GM21390 (cell line): ENCODE data around the gene MAPT.

ENCODE experiments used
- ATAC-seq: cut with Tn5 transposase; IDR thresholded peaks from one replicate; pipeline ENCODE4 v1.9.1; 2021; ENCODE audit not compliant: unreplicated experiment

The MAPT gene

GRCh38 chr17:45894022-45894784 lies at the start of gene MAPT:
Gene MAPT, plus strand, starts transcription at chr17:45894554. Its CDS starts 67,784 bp downstream, at chr17:45962338.
- ATAC-seq, result peak; percentile 80

GRCh38 chr17:45844695-45845375 lies 49.5 kb upstream of the MAPT start, which contains the start of gene SPPL2C:
Gene SPPL2C, plus strand, starts transcription at chr17:45844881. Its CDS starts 26 bp downstream, at chr17:45844907.
- no peak for ATAC-seq

- no peak for ATAC-seq
Measured at GRCh38 chr17:45845376-45846185, 48.8 kb upstream of the MAPT start.

- ATAC-seq, result no peak
Measured at GRCh38 chr17:45846223-45846622, 48.1 kb upstream of the MAPT start.

GRCh38 chr17:45846646-45847045 lies 47.7 kb upstream of the MAPT start:
- ATAC-seq, result no peak

- no peak for ATAC-seq
Measured at GRCh38 chr17:45847101-45847500, 47.3 kb upstream of the MAPT start.

GRCh38 chr17:45847747-45848146 lies 46.6 kb upstream of the MAPT start:
- ATAC-seq, result no peak

GRCh38 chr17:45848405-45848804 lies 45.9 kb upstream of the MAPT start:
- no peak for ATAC-seq

GRCh38 chr17:45848868-45849535 lies 45.4 kb upstream of the MAPT start:
- no peak for ATAC-seq

- ATAC-seq, result no peak
Measured at GRCh38 chr17:45849536-45849990, 44.8 kb upstream of the MAPT start.

- no peak for ATAC-seq
Measured at GRCh38 chr17:45850011-45850410, 44.3 kb upstream of the MAPT start.

GRCh38 chr17:45850468-45850867 lies 43.9 kb upstream of the MAPT start:
- no peak for ATAC-seq

GRCh38 chr17:45851022-45851421 lies 43.3 kb upstream of the MAPT start:
- ATAC-seq, result no peak

- no peak for ATAC-seq
Measured at GRCh38 chr17:45851464-45851863, 42.9 kb upstream of the MAPT start.

- ATAC-seq, result no peak
Measured at GRCh38 chr17:45851873-45852272, 42.5 kb upstream of the MAPT start.

GRCh38 chr17:45852535-45853297 lies 41.6 kb upstream of the MAPT start:
- no peak for ATAC-seq

- no peak for ATAC-seq
Measured at GRCh38 chr17:45854209-45854608, 40.1 kb upstream of the MAPT start.

GRCh38 chr17:45855691-45856336 lies 38.5 kb upstream of the MAPT start:
- ATAC-seq, result no peak

- ATAC-seq, result no peak
Measured at GRCh38 chr17:45857977-45858708, 36.2 kb upstream of the MAPT start.
